H54 (cell line): ENCODE results near the gene CACHD1.
A peak's percentile ranks its signal among the peaks of the same experiment; 100 is the strongest.

Experiments
- DNase-seq: peaks from one replicate; pipeline ENCODE4 v3.0.0; 2011; ENCODE audit warnings: low spot score, mixed read lengths; ENCODE audit not compliant: insufficient read length
- FAIRE-seq: peaks from 3 replicates; lab custom pipeline; 2011; peaks lifted over from hg19 to GRCh38; lab: Jason Lieb, UNC
- POLR2A ChIP-seq: IDR thresholded peaks from 2 replicates; pipeline ENCODE4 v1.6.1; 2011; ENCODE audit warnings: low read depth, mild to moderate bottlenecking, low read length

The CACHD1 gene

DNA sequence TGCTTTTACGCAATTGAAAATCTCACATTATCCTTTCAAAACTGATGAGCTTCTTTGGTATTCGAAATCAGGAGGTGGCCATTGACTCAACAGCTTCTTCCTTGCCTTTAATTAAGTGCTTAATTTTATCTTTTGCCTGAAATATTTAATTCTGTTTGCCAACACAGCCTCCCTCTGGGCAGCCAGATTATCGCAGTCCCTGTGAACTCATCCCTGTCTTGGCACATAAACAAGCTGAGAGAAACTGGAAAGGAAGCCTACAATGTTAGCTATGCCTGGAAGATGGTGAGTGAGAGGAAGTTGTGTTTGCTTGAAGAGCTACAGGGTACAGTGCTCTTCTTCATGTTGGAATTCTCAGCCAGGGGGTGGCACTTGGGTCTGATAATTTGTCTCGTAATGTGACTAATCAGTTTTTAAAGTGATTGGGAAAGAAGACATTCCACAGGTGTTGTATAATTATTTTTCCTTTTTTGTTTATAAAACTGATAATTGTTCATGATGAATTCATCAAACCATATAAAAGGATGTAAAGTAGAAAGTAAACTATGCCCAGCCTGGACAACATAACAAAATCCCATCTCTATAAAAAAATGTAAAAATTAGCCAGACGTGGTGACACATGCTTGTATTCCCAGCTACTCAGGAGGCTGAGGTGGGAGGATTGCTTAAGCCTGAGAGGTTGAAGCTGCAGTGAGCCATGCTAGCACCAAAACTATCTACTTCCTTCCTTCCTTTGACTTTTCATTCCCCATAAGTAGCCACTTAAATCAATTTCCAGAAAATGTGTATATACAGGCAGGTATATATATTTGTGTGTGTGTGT, 184.8 kb downstream of the CACHD1 start:
- TF ChIP-seq POLR2A, result no peak
- FAIRE-seq (no peak), DNase-seq (no peak)

- no peak for DNase-seq
- FAIRE-seq, result no peak
- no peak for TF ChIP-seq POLR2A
Observed at GRCh38 chr1:64655861-64656260, 185.9 kb downstream of the CACHD1 start.

GRCh38 chr1:64659478-64660138, 189.7 kb downstream of the CACHD1 start:
- no peak for TF ChIP-seq POLR2A
- DNase-seq (no peak), FAIRE-seq (no peak)

DNA sequence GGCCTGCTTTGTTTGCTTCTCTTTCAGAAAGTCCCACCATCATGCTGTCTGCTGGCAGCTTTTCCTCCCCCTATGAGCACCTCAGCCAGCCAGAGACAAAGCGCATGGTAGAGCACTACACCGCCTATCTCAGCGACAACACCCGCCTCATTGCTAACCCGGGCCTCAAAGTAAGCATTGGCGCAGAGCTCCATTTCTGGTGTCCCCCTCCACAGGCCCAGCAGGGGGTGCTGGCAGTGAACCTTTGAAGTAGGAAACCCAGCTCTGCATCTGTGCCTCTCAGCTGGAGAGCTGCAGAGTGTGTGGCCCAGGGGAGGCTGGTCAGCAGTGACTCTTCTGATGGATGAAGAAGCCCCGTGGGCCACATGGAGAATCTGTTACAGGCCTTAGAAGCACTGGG, 193.7 kb downstream of the CACHD1 start:
- DNase-seq (no peak), FAIRE-seq (no peak)
- no peak for TF ChIP-seq POLR2A

GRCh38 chr1:64664299-64664698, 194.4 kb downstream of the CACHD1 start:
- DNase-seq (no peak), FAIRE-seq (no peak)
- TF ChIP-seq POLR2A, result no peak

GRCh38 chr1:64669098-64669675, 199.3 kb downstream of the CACHD1 start:
- TF ChIP-seq POLR2A, result no peak
- no peak for DNase-seq
- no peak for FAIRE-seq

- peak; percentile 10 for DNase-seq
- no peak for TF ChIP-seq POLR2A
- FAIRE-seq, result no peak
Observed at GRCh38 chr1:64675718-64676345, 205.9 kb downstream of the CACHD1 start.

DNA sequence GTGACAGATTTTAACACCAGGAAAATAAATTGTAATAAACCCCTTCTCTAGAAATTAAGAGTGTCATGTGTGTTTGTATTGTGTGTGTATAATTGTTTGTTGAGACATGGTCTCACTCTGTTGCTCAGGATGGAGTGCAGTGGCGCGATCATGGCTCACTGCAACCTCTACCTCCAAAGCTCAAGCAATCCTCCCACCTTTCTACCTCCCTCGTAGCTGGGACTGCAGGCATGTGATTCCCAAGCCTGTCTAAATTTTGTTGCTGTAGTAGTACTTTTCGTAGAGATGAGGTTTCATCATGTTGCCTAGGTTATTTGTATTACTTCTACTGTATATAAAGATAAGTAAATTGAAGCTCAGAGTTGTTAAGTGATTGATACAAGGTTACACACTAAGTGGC, 206.5 kb downstream of the CACHD1 start:
- FAIRE-seq (no peak), DNase-seq (no peak)
- TF ChIP-seq POLR2A, result no peak

- TF ChIP-seq POLR2A, result no peak
- FAIRE-seq, result no peak
- DNase-seq, result no peak
Observed at GRCh38 chr1:64677532-64677931, 207.6 kb downstream of the CACHD1 start.

GRCh38 chr1:64678366-64678765, 208.4 kb downstream of the CACHD1 start:
- FAIRE-seq, result no peak
- TF ChIP-seq POLR2A, result no peak
- DNase-seq, result no peak

GRCh38 chr1:64679177-64679576, 209.2 kb downstream of the CACHD1 start:
- no peak for FAIRE-seq
- DNase-seq, result no peak
- no peak for TF ChIP-seq POLR2A

DNA sequence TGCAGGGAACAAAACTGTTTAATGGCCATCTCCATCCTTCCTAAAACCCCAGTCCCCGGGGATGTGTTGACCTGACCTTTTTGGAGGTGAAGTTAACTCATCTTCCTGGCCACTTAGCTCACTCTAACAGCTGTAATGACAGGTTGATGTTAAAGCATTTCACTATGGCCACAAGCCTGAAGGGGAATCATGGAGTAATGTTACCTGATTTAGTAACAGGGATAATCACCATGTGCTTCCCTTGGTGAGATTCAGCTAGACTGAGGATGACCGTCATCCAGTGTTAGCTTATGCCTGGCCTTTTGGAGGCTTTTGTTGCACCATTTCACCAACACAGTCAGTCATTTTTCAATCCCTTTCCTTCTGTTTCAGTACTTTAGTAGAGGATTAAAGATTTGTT, 210.7 kb downstream of the CACHD1 start:
- no peak for TF ChIP-seq POLR2A
- DNase-seq, result no peak
- no peak for FAIRE-seq

DNA sequence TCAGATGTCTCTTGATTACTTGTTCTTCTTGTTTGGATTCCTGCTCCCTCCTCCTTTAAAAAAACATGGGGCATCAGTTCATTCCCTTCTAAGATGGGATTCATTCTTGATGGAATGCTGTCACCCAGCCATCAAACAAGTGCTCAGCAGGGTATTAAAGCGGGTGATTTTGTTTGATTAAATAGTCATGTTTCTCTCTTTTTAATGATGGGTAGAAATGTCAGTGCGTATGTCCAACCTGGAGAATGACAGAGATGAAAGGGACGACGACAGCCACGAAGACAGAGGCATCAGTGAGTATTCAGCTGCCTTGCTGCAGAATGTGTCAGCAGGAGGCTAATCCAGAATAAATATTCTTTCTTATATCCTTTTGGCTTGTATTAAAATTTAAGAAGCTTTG, 211.1 kb downstream of the CACHD1 start:
- no peak for FAIRE-seq
- no peak for DNase-seq
- no peak for TF ChIP-seq POLR2A

DNA sequence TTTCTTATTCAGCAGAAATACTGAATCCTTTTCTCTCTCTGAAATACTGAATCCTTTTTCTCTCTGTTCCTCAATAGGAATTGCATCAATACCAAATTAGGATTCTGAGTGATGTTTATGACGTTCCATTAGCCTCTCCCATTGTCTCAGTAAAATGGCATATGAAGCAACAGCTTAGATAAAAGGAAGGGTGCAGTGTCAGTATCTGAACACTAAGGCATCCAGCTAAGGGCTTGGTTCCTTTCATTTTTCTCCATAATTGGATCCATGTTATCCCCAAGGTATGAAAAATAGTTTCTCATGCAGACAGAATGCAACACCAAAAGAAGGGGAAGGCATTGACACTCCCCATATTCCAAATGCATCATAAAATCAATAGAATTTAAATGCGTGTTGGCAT, 213.5 kb downstream of the CACHD1 start:
- FAIRE-seq, result no peak
- no peak for DNase-seq
- no peak for TF ChIP-seq POLR2A

DNA sequence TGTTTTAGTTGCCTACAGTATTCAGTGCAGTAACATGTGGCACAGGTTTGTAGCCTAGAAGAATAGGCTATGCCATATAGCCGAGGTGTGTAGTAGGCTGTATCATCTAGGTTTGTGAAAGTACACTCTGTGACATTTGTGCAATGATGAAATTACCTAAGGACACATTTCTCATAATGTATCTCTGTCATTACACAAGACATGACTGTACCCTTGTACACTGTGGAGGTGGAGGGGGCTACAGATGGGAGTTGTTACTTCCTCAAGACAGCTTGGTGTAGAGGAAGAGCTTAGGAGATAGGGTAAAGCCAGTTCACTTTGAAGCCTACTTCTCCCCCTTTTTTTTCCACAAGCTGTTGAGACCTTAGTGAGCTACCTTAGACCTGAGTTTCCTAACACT, 215.3 kb downstream of the CACHD1 start:
- no peak for FAIRE-seq
- TF ChIP-seq POLR2A, result no peak
- DNase-seq, result no peak
